ENCODE data around the gene FGF22. TPM values are rescaled to one million over a fixed set of nuclear protein-coding genes. Genes with fewer than 3 reads are reported as not detected.

The FGF22 gene
- total RNA-seq (2021; fragmentation: NEBNext Ultra II Directional; extraction: Animal tissue kit (Norgen Biotek cat#: 25700)) (1.7 and 1.9 TPM in 2 replicates), polyA plus RNA-seq (2011; rRNA removed) (0.44 and 0.99 TPM in 2 replicates), polyA minus RNA-seq (2011; rRNA and poly(A)+ RNA removed) (0.22 TPM in 1 of 2 replicates, not detected in the other)
- polyA plus RNA-seq (2011; cell fraction: cytosol; rRNA removed): 1.3 TPM
- 4.9 TPM for polyA plus RNA-seq (2011; cell fraction: nucleus; rRNA removed)
- 1.9 to 3.1 TPM (median 2.3 TPM) in 4 replicates for polyA plus RNA-seq (2012, experiment 1 of 2)
- polyA plus RNA-seq (2012, experiment 2 of 2): 0.64 TPM
- 0.85 TPM for polyA plus RNA-seq (2013, experiment 1 of 2)
- polyA plus RNA-seq (2013, experiment 2 of 2): 0.81 TPM
- polyA minus RNA-seq (2011; cell fraction: cytosol; rRNA and poly(A)+ RNA removed): 0.73 TPM
- 0.90 TPM for polyA minus RNA-seq (2011; cell fraction: nucleus; rRNA and poly(A)+ RNA removed)
- long read RNA-seq, experiment 1: 0 reads
- long read RNA-seq, experiment 2, partial matches to known transcripts: 1 of 1 reads
- long read RNA-seq, experiment 2, other reads (novel, unspliced or antisense): 0 of 1 reads

- no peak for FAIRE-seq
- WGBS, 2 experiments (ENCODE audit: extremely low coverage in 1 of 2, insufficient coverage in 1 of 2, insufficient read length in 1 of 2, insufficient replicate concordance in 2 of 2, low coverage in 1 of 2, low lambda C conversion rate in 2 of 2, missing lambda C conversion rate in 1 of 2): 28% methylated on average over 42 of the region's 109 CpGs; no CpG with 5 or more reads in 1 of the 2 experiments
- H3K9ac ChIP-seq (replicated peaks in 1 of 4; ENCODE audit: extremely low read depth in 1 of 4, low read depth in 3 of 4, low read length in 3 of 4): no peak within 1 kb of the TSS
- TF ChIP-seq TAF7 (optimal IDR thresholded peaks at IDR 0.05; ENCODE audit: borderline replicate concordance, low read depth, low read length) (no peak), E2F6 (IDR thresholded peaks at IDR 0.05) (0 out of 2 replicates have a peak, but pooled peaks have one; percentile 28), KDM4A (IDR thresholded peaks at IDR 0.05; ENCODE audit: low read depth, low read length, severe bottlenecking) (peak; percentile 91), ATF2 (IDR thresholded peaks at IDR 0.05; ENCODE audit: low read length) (no peak), GABPA (IDR thresholded peaks at IDR 0.05; ENCODE audit: borderline replicate concordance, insufficient read depth, low read length) (no peak)
Measured at GRCh38 chr19:639253-640160, at the start of gene FGF22. TSS of gene FGF22 (plus strand) at chr19:639879. CDS start at chr19:639926, 47 bp downstream.

More at GRCh38 chr19:639253-640160, at the start of gene FGF22:
- Histone ChIP-seq H3K4me1 (replicated peaks in 1 of 4; ENCODE audit: control insufficient read depth in 3 of 4, insufficient read depth in 4 of 4, low read length in 3 of 4) (peaks cover 0 to 4% (median under 1%) of the 10 kb centered on the region in 4 experiments; a peak in 2 of 7 replicates), H4K20me1 (replicated peaks in 1 of 2; ENCODE audit: control insufficient read depth in 1 of 2, insufficient read depth in 2 of 2, low read length in 2 of 2) (peaks cover 5% of the 10 kb centered on the region in 2 experiments), H4K8ac (ENCODE audit: extremely low read depth, insufficient read depth, low read length) (peak within 1 kb of the TSS; percentile 39), H4K5ac (ENCODE audit: insufficient read length, low read depth, low read length) (no peak within 1 kb of the TSS), H3K79me2 (ENCODE audit: control insufficient read depth in 1 of 2, insufficient read depth in 2 of 2, low read length in 2 of 2) (no peaks in the 10 kb centered on the region), H3K4me2 (ENCODE audit: insufficient read depth in 1 of 2, low read depth in 2 of 2, low read length in 2 of 2) (peak within 1 kb of the TSS; percentile 51 to 70), H3K79me1 (ENCODE audit: low read depth, low read length) (no peaks in the 10 kb centered on the region; the same call in 1 of the 2 replicates), H2BK15ac (ENCODE audit: low read length) (no peak within 1 kb of the TSS), H4K91ac (replicated peaks; ENCODE audit: insufficient read length, low read length) (no peak within 1 kb of the TSS), H3K9me3 (ENCODE audit: insufficient read depth in 2 of 2, low read depth in 1 of 2, low read length in 1 of 2) (no peaks in the 10 kb centered on the region), H3K56ac (replicated peaks; ENCODE audit: insufficient read length, low read depth, low read length) (no peak within 1 kb of the TSS), H2BK12ac (ENCODE audit: low read depth, low read length) (0 out of 2 replicates have a peak within 1 kb of the TSS, but pooled peaks have one; percentile 27), H2BK120ac (replicated peaks; ENCODE audit: low read depth, low read length) (no peak within 1 kb of the TSS), H3K4ac (replicated peaks; ENCODE audit: insufficient read length, low read depth, low read length) (no peak within 1 kb of the TSS), H3K14ac (ENCODE audit: insufficient read length) (no peak within 1 kb of the TSS), H3K23me2 (ENCODE audit: low read depth, low read length) (peaks cover 5% of the 10 kb centered on the region; the same call in 1 of the 2 replicates), H3K23ac (ENCODE audit: insufficient read length) (no peak within 1 kb of the TSS), H2BK20ac (ENCODE audit: low read length) (no peak within 1 kb of the TSS), H3K27me3 (replicated peaks in 1 of 4; ENCODE audit: control insufficient read depth in 3 of 4, extremely low read depth in 1 of 4, insufficient read depth in 3 of 4, low read length in 3 of 4) (peaks cover 0 to 23% (median 11%) of the 10 kb centered on the region in 4 experiments; a peak in 5 of 7 replicates), H2BK5ac (ENCODE audit: low read depth, low read length) (no peak within 1 kb of the TSS), H3K36me3 (ENCODE audit: control insufficient read depth in 2 of 4, insufficient read depth in 4 of 4, low read length in 3 of 4) (peaks cover 0 to 2% (median 0%) of the 10 kb centered on the region in 4 experiments; a peak in 1 of 8 replicates), H3K18ac (ENCODE audit: extremely low read depth, low read length) (no peak within 1 kb of the TSS; the same call in none of the 2 replicates), H3K27ac (ENCODE audit: low read depth, low read length) (no peak within 1 kb of the TSS), H2AFZ (ENCODE audit: low read length) (0 out of 2 replicates have a peak within 1 kb of the TSS, but pooled peaks have one; percentile 28), H2AK5ac (ENCODE audit: low read depth, low read length) (no peak within 1 kb of the TSS), H3K4me3 (ENCODE audit: extremely low read depth in 1 of 4, insufficient read depth in 2 of 4, low read depth in 3 of 4, low read length in 4 of 4) (peak within 1 kb of the TSS; percentile 32 to 65 (median 38))
- ChIA-PET CTCF (ENCODE audit: partially characterized antibody) (interaction anchor here (0.6 kb wide), 1 partner anchor 11 kb away, joined by 3 read pairs; no protein-coding TSS in a partner anchor), POLR2A (ENCODE audit: partially characterized antibody) (no interaction called here)
- DNase-seq (ENCODE audit: low read depth in 1 of 2, low spot score in 2 of 2): peak in 1 of 2 experiments; percentile 95
